Measurements from ENCODE around the gene CELF4.

CELF4 gene

GRCh38 chr18:37546651-37547050, 18.9 kb downstream of the CELF4 start:
- no peak for DNase-seq (ENCODE audit: low read depth)

GRCh38 chr18:37546272-37546537, 19.4 kb downstream of the CELF4 start:
- DNase-seq (ENCODE audit: low read depth), result no peak

GRCh38 chr18:37545461-37546271, 19.9 kb downstream of the CELF4 start:
- DNase-seq (ENCODE audit: low read depth), result no peak

- DNase-seq (ENCODE audit: low read depth), result no peak
Measured at GRCh38 chr18:37544713-37545112, 20.9 kb downstream of the CELF4 start.

GRCh38 chr18:37544217-37544616, 21.4 kb downstream of the CELF4 start:
- no peak for DNase-seq (ENCODE audit: low read depth)

- DNase-seq (ENCODE audit: low read depth), result no peak
Measured at GRCh38 chr18:37543321-37543720, 22.3 kb downstream of the CELF4 start.

GRCh38 chr18:37541517-37541916, 24.1 kb downstream of the CELF4 start:
- DNase-seq (ENCODE audit: low read depth), result no peak

GRCh38 chr18:37540424-37541138, 25.0 kb downstream of the CELF4 start:
- DNase-seq (ENCODE audit: low read depth), result no peak

GRCh38 chr18:37539236-37539635, 26.4 kb downstream of the CELF4 start:
- DNase-seq (ENCODE audit: low read depth), result no peak

- DNase-seq (ENCODE audit: low read depth), result no peak
Measured at GRCh38 chr18:37538526-37539205, 26.9 kb downstream of the CELF4 start.

GRCh38 chr18:37537868-37538525, 27.6 kb downstream of the CELF4 start:
- DNase-seq (ENCODE audit: low read depth), result peak; percentile 6

- no peak for DNase-seq (ENCODE audit: low read depth)
Measured at GRCh38 chr18:37536656-37537055, 28.9 kb downstream of the CELF4 start.

GRCh38 chr18:37535968-37536367, 29.6 kb downstream of the CELF4 start:
- DNase-seq (ENCODE audit: low read depth), result no peak

- DNase-seq (ENCODE audit: low read depth), result no peak
Measured at GRCh38 chr18:37534627-37535026, 31.0 kb downstream of the CELF4 start.

- no peak for DNase-seq (ENCODE audit: low read depth)
Measured at GRCh38 chr18:37533647-37534584, 31.7 kb downstream of the CELF4 start.

GRCh38 chr18:37532917-37533316, 32.7 kb downstream of the CELF4 start:
- no peak for DNase-seq (ENCODE audit: low read depth)

- no peak for DNase-seq (ENCODE audit: low read depth)
Measured at GRCh38 chr18:37529863-37530262, 35.7 kb downstream of the CELF4 start.

- DNase-seq (ENCODE audit: low read depth), result no peak
Measured at GRCh38 chr18:37529296-37529695, 36.3 kb downstream of the CELF4 start.

- no peak for DNase-seq (ENCODE audit: low read depth)
Measured at GRCh38 chr18:37527395-37527794, 38.2 kb downstream of the CELF4 start.

GRCh38 chr18:37525262-37525585, 40.4 kb downstream of the CELF4 start:
- DNase-seq (ENCODE audit: low read depth), result no peak

GRCh38 chr18:37524498-37525261, 40.9 kb downstream of the CELF4 start:
- no peak for DNase-seq (ENCODE audit: low read depth)
